SK-N-SH treated with all-trans-retinoic acid at 6 μM for 48 hours (cell line): Measurements from ENCODE around the gene ZSCAN10.

Experiments
- BACH2 ChIP-seq: fragments of 250-450 bp; sonication (Bioruptor Pico); IDR thresholded peaks from 2 replicates; pipeline ENCODE4 v1.9.0; 2021; ENCODE audit warnings: mild to moderate bottlenecking, borderline replicate concordance
- ESRRG ChIP-seq: fragments of 250-450 bp; sonication (Bioruptor Pico); IDR thresholded peaks from 2 replicates; pipeline ENCODE4 v1.6.1; 2021; ENCODE audit warnings: mild to moderate bottlenecking
- ISL1 ChIP-seq: fragments of 250-450 bp; sonication (Bioruptor Pico); IDR thresholded peaks from 2 replicates; pipeline ENCODE4 v2.1.2; 2022; ENCODE audit warnings: mild to moderate bottlenecking, moderate library complexity
- OSR1 ChIP-seq: fragments of 250-450 bp; sonication (Bioruptor Pico); IDR thresholded peaks from 2 replicates; pipeline ENCODE4 v1.8.0; 2022; ENCODE audit warnings: moderate library complexity, mild to moderate bottlenecking, inconsistent platforms
- PPARA ChIP-seq: fragments of 250-450 bp; sonication (Bioruptor Pico); IDR thresholded peaks from 2 replicates; pipeline ENCODE4 v1.5.0; 2020; ENCODE audit warnings: mild to moderate bottlenecking, borderline replicate concordance
- RARB ChIP-seq: fragments of 250-450 bp; sonication (Bioruptor Pico); IDR thresholded peaks from 2 replicates; pipeline ENCODE4 v1.8.0; 2021; ENCODE audit warnings: mild to moderate bottlenecking, moderate library complexity
- ZFP3 ChIP-seq: fragments of 250-450 bp; sonication (Bioruptor Pico); IDR thresholded peaks from 2 replicates; pipeline ENCODE4 v1.5.0; 2020; ENCODE audit warnings: mild to moderate bottlenecking, moderate library complexity
- ZFP30 ChIP-seq: fragments of 450-650 bp; formaldehyde crosslinking; IDR thresholded peaks from 2 replicates; pipeline ENCODE4 v1.5.0; 2022; ENCODE audit warnings: mild to moderate bottlenecking, moderate library complexity
- TF ChIP-seq, protein P1 (sequence below): fragments of 250-450 bp; sonication (Bioruptor Pico); IDR thresholded peaks from 2 replicates; pipeline ENCODE4 v1.5.1; 2021; ENCODE audit warnings: mild to moderate bottlenecking, moderate library complexity
- TF ChIP-seq, protein P2 (sequence below): fragments of 250-450 bp; sonication (Bioruptor Pico); IDR thresholded peaks from 2 replicates; pipeline ENCODE4 v1.8.0; 2020; ENCODE audit warnings: mild to moderate bottlenecking, moderate library complexity, borderline replicate concordance

DNA sequence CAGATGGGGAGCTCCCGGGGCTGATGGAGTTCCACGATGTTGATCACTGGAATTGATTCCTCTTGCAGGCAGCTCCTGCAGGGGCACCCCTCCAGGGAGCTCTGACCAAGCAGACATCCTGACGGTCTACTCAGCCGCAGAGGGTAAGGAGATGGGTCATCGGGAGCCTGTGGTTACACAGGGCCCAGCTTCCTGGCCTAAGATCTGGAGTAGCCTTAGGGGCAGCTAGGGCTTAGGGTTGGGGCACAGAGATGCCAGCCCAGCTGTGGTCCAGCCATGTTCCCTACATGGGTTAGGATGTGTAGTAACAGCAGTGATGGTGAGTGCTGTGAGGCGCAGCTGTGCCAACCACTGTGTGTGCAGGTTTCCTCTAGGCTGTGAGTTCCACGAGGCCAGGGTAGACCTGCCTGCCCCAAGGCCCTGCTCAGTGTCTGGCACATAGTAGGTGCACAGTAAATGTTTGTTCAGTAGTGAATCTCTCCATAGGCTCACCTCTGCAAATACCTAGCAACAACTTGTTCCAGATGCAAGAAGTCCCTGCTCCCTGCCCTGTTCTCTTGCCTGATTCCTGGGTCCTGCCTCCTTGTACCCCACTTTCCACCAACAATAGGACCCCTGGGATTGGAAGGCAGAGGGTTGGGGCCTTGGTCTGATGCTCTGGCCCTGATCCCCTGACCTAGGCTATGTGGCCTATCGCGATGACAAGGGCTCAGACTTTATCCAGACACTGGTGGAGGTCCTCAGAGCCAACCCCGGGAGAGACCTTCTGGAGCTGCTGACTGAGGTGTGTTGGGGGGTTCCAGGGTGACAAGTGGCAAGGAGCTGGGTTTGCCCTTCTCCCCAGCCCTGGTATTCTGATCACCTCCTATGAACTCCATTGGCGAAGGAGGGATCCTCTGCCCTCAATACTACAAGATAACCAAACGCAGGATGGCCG is 49.4 kb upstream of the ZSCAN10 start:
- TF ChIP-seq, protein P1, sequence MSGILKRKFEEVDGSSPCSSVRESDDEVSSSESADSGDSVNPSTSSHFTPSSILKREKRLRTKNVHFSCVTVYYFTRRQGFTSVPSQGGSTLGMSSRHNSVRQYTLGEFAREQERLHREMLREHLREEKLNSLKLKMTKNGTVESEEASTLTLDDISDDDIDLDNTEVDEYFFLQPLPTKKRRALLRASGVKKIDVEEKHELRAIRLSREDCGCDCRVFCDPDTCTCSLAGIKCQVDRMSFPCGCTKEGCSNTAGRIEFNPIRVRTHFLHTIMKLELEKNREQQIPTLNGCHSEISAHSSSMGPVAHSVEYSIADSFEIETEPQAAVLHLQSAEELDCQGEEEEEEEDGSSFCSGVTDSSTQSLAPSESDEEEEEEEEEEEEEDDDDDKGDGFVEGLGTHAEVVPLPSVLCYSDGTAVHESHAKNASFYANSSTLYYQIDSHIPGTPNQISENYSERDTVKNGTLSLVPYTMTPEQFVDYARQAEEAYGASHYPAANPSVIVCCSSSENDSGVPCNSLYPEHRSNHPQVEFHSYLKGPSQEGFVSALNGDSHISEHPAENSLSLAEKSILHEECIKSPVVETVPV (CRISPR knock-in tag) = no peak
- TF ChIP-seq ZFP3 (CRISPR knock-in tag) (no peak), ISL1 (CRISPR knock-in tag) (no peak), RARB (CRISPR knock-in tag) (no peak), ZFP30 (CRISPR knock-in tag) (no peak), PPARA (no peak), OSR1 (no peak), BACH2 (CRISPR knock-in tag) (no peak), ESRRG (CRISPR knock-in tag) (no peak)
- TF ChIP-seq, protein P2, sequence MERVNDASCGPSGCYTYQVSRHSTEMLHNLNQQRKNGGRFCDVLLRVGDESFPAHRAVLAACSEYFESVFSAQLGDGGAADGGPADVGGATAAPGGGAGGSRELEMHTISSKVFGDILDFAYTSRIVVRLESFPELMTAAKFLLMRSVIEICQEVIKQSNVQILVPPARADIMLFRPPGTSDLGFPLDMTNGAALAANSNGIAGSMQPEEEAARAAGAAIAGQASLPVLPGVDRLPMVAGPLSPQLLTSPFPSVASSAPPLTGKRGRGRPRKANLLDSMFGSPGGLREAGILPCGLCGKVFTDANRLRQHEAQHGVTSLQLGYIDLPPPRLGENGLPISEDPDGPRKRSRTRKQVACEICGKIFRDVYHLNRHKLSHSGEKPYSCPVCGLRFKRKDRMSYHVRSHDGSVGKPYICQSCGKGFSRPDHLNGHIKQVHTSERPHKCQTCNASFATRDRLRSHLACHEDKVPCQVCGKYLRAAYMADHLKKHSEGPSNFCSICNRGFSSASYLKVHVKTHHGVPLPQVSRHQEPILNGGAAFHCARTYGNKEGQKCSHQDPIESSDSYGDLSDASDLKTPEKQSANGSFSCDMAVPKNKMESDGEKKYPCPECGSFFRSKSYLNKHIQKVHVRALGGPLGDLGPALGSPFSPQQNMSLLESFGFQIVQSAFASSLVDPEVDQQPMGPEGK = no peak
